ENCODE results near the gene SLC25A30.

DNA sequence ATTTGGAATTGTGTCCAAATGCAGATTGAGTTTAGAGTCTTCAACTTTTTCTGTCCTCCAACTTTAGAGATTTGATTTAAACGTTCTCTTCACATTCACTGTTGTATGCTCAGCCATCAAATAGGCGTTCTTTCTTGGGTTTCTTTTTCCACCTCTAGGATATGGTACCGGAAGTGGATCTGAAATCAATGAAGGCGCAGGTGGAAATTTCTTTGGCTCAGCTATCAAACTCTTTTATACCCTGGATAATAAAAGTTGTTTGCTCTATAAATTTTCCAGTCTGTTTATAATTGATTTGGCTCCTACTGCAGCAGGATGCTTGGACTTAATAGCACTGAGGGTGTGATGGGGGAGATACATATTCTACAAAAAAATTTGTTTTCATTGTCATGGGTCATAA is 48.2 kb upstream of the SLC25A30 start:
- TF ChIP-seq POLR2AphosphoS5 (IDR thresholded peaks at IDR 0.05; ENCODE audit: borderline replicate concordance, low read depth, low read length): no peak
- TF ChIP-seq EZH2 (IDR thresholded peaks at IDR 0.05): no peak
